GM12873 (cell line): ENCODE measurements around the gene FTMT.

Source experiments
- TF ChIP-seq, protein P1 (sequence below): IDR thresholded peaks from 2 replicates; pipeline ENCODE4 v1.5.1; 2012; ENCODE audit warnings: low read depth, mild to moderate bottlenecking, moderate library complexity, low read length, control low read depth; ENCODE audit not compliant: insufficient read depth; ENCODE audit errors: missing control alignments

The FTMT gene

GRCh38 chr5:121851643-121852574 is at the start of gene FTMT:
Gene FTMT, plus strand, starts transcription at chr5:121851882. Its CDS starts 82 bp downstream, at chr5:121851964.
- TF ChIP-seq, protein P1, sequence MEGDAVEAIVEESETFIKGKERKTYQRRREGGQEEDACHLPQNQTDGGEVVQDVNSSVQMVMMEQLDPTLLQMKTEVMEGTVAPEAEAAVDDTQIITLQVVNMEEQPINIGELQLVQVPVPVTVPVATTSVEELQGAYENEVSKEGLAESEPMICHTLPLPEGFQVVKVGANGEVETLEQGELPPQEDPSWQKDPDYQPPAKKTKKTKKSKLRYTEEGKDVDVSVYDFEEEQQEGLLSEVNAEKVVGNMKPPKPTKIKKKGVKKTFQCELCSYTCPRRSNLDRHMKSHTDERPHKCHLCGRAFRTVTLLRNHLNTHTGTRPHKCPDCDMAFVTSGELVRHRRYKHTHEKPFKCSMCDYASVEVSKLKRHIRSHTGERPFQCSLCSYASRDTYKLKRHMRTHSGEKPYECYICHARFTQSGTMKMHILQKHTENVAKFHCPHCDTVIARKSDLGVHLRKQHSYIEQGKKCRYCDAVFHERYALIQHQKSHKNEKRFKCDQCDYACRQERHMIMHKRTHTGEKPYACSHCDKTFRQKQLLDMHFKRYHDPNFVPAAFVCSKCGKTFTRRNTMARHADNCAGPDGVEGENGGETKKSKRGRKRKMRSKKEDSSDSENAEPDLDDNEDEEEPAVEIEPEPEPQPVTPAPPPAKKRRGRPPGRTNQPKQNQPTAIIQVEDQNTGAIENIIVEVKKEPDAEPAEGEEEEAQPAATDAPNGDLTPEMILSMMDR, result no peak

- TF ChIP-seq, protein P1, result no peak
Measured at GRCh38 chr5:121805911-121806310, 45.8 kb upstream of the FTMT start.

GRCh38 chr5:121816164-121816563 is 35.5 kb upstream of the FTMT start:
- TF ChIP-seq, protein P1, result no peak

DNA sequence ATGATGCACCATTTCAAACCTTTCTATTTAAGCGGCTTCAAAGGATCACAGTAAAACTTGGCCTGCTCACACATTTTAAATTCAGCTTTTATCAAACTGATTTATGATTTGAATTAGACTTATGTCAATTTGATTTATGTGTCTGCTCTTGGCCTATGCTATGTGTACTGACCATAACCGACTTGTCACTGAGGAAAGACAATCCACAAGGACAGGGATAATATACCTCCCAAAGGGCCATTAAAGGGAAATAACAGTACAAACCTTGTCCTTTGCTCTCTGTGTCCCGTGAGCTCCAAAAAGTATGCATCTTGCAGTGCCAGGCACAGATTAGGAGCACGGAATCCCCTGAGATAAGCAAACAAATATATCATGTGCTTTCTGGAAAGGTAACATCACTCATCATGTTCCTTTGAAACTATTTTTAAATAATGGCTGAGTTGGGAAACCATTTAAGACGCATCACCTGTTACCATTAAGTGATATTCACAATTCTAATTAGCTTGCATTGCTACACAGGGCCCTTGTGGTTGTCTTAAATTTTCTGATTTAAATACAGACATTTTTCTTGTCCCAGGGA is 31.9 kb upstream of the FTMT start:
- TF ChIP-seq, protein P1, result no peak

DNA sequence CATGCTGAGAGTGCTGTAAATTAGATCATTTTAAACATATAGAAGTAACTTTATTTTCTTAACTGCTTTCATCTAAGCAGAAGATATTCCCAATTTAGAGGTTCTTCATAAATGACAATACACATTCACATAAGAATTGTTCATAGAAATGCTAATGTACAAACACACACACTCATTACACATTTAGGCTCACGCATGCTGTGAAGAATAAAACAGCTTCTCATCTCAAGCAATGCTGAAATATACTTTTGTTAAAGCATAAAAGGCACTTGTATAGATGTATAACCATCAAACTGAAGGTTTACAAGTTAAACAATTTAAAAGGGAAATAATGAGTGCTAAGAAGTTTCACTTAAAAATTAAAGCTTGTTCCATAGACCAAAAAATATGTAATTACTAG is 18.1 kb upstream of the FTMT start:
- TF ChIP-seq, protein P1, result no peak

DNA sequence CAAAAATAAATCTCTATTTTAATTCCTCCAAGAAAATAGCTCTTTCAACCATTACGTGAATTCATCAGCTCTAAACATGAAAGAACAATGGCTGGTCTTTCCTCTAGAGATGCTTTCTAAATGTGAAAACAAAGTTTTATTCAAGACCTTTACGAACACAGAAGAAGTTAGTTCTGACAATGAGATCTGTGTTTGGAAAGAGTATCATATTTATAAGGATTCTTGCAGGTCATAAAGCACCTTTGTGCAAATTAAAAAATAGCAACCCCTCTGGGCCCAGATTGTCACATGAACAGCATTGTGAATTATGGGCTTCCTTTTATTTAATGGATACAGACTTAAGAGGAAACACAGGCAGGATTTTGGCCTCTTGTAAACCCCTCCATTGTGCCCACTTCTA is 17.7 kb upstream of the FTMT start:
- TF ChIP-seq, protein P1, result no peak

DNA sequence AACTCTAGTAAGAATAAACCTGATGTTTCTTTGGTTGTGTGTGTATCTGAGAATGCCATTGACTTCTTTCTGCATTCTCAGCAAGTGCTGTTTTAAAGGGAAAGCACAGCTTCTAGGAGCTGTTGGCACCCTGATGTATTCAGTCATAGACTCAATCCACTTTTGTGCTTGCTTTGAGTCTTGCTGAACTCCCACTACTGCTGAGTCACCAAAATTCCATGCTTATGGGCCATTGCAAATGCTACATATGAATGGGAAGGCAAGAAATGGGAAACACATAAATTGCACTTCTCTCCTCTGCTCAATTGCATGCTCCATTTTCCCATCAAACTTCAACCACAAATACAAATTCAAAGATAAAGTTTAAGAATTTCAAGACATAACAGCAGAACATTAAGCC is 9.8 kb upstream of the FTMT start:
- TF ChIP-seq, protein P1, result no peak
